ENCODE data around the gene DIP2C. TPM values are rescaled to one million over a fixed set of nuclear protein-coding genes. Genes with fewer than 3 reads are reported as not detected.
"Not testable (repeated sequence)": the region's sequence is repeated elsewhere in the genome, so short reads cannot be mapped to it uniquely, and the experiment has no call there.

The DIP2C gene
- total RNA-seq, 1 donor from 2014 or later = 30.8 TPM

DNA sequence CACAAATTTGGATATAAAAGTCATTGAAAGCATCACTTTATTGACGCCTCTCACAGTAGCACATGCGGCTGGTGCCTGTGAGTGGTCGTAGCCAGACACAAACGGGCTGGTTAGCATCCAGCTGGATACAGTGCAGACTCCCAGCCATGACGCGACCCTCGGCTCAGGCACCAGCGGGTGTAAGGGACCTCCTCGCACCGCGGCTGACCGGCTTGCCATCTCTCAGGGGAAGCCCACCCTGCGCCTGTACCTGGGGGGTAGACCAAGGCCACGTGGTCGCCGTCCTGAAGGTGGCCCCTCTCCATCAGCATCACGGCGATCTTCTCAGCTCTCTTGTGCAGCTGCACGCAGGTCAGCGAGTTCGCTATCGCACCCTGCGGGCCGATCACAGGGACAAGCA is 340.4 kb downstream of the DIP2C start:
- H3K4me1 ChIP-seq = no peaks in the 10 kb centered on the region
- peaks cover 61% of the 10 kb centered on the region for H3K36me3 ChIP-seq
- no peak overlapping the region for H3K4me3 ChIP-seq
- no peak for DNase-seq
- intact Hi-C loops (cut with micrococcal nuclease) = no loop called here
- TF ChIP-seq, protein P1, sequence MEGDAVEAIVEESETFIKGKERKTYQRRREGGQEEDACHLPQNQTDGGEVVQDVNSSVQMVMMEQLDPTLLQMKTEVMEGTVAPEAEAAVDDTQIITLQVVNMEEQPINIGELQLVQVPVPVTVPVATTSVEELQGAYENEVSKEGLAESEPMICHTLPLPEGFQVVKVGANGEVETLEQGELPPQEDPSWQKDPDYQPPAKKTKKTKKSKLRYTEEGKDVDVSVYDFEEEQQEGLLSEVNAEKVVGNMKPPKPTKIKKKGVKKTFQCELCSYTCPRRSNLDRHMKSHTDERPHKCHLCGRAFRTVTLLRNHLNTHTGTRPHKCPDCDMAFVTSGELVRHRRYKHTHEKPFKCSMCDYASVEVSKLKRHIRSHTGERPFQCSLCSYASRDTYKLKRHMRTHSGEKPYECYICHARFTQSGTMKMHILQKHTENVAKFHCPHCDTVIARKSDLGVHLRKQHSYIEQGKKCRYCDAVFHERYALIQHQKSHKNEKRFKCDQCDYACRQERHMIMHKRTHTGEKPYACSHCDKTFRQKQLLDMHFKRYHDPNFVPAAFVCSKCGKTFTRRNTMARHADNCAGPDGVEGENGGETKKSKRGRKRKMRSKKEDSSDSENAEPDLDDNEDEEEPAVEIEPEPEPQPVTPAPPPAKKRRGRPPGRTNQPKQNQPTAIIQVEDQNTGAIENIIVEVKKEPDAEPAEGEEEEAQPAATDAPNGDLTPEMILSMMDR (IDR thresholded peaks at IDR 0.05; ENCODE audit: borderline replicate concordance) = no peak
- H3K27me3 ChIP-seq (ENCODE audit: low read depth) = no peaks in the 10 kb centered on the region
- no peak overlapping the region for H3K27ac ChIP-seq (replicated peaks)
- no peaks in the 10 kb centered on the region for H3K9me3 ChIP-seq (replicated peaks)

DNA sequence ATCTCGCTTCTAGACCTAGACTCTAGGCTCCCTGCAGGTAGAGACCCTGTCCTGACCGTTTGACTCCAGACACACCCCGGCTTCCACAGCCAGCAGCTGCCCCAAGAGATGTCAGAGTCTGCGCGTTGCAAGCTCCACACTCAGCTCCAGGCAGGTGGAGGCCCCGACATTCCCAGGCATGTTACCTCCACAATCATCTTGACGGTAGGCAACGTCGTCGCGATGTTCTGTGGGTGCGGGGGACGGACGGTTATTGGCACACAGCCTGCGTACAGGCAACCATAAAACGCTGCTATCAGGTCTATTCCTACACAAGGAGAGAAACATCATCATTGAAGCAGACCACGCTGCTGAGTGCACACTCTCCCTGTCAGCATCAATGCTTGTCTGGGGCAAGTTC is 341.0 kb downstream of the DIP2C start:
- Histone ChIP-seq H3K4me1 (no peaks in the 10 kb centered on the region), H3K27ac (replicated peaks) (no peak overlapping the region), H3K27me3 (ENCODE audit: low read depth) (no peaks in the 10 kb centered on the region), H3K36me3 (peaks cover 61% of the 10 kb centered on the region), H3K9me3 (replicated peaks) (no peaks in the 10 kb centered on the region), H3K4me3 (no peak overlapping the region)
- intact Hi-C loops (cut with micrococcal nuclease) = no loop called here
- TF ChIP-seq, protein P1 (IDR thresholded peaks at IDR 0.05; ENCODE audit: borderline replicate concordance) = no peak
- DNase-seq = no peak

DNA sequence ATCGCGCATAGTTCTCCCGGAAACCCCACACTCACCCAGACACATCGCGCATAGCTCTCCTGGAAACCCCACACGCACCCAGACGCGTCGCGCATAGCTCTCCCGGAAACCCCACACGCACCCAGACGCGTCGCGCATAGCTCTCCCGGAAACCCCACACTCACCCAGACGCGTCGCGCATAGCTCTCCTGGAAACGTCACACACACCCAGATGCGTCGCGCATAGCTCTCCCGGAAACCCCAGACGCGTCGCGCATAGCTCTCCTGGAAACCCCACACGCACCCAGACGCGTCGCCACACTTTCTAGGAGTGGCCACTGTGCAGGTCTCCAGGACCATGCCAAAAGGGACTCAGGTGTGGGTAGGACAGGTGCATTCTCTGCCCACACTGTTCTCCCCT is 341.7 kb downstream of the DIP2C start:
- H3K27ac ChIP-seq (replicated peaks); H3K4me3 ChIP-seq; H3K9me3 ChIP-seq (replicated peaks); H3K27me3 ChIP-seq (ENCODE audit: low read depth); H3K4me1 ChIP-seq; intact Hi-C loops (cut with micrococcal nuclease); DNase-seq: not testable (repeated sequence)
- H3K36me3 ChIP-seq = peaks cover 62% of the 10 kb centered on the region

DNA sequence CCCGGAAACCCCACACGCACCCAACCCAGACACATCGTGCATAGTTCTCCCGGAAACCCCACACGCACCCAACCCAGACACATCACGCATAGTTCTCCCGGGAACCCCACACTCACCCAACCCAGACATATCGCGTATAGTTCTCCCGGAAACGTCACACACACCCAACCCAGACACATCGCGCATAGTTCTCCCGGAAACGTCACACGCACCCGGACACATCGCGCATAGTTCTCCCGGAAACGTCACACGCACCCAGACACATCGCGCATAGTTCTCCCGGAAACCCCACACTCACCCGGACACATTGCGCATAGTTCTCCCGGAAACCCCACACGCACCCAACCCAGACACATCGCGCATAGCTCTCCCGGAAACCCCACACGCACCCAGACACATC is 342.3 kb downstream of the DIP2C start:
- H3K9me3 ChIP-seq (replicated peaks); DNase-seq; H3K4me1 ChIP-seq; H3K27me3 ChIP-seq (ENCODE audit: low read depth); intact Hi-C loops (cut with micrococcal nuclease); H3K4me3 ChIP-seq; H3K27ac ChIP-seq (replicated peaks): not testable (repeated sequence)
- peaks cover 62% of the 10 kb centered on the region for H3K36me3 ChIP-seq

DNA sequence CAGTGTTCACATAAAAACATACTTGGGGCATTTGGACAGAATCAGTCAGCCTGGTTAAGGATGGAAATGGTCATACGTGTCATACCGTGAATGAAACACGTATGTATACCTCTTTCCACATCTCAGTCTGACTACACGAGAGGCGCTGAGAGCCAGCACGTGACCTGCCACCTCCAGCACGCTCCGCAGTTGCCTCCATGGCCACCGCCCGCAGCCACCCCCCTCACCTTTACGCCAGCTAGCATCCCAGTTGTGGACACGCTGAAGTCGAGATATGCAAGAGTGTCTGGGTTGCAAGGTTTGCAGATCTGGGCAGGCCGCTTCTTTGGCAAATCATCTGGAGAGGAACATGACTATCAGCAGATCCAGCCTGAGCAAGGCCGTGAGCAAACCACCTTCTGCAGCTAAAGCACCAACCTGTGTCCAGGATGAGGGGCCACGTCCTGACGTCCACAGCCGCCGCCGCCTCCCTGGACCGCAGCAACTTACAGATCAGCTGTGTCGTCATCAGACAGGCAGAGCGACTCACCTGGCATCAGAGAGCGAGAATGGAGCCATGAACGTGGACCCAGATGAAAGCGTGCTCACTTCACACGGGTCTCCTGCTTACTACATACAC is 344.8 kb downstream of the DIP2C start:
- Histone ChIP-seq H3K9me3 (replicated peaks) (no peaks in the 10 kb centered on the region), H3K4me3 (no peak overlapping the region), H3K27ac (replicated peaks) (no peak overlapping the region), H3K27me3 (ENCODE audit: low read depth) (no peaks in the 10 kb centered on the region), H3K36me3 (peaks cover 73% of the 10 kb centered on the region), H3K4me1 (no peaks in the 10 kb centered on the region)
- no peak for DNase-seq
- intact Hi-C loops (cut with micrococcal nuclease) = no loop called here
- TF ChIP-seq, protein P1 (IDR thresholded peaks at IDR 0.05; ENCODE audit: borderline replicate concordance) = no peak

DNA sequence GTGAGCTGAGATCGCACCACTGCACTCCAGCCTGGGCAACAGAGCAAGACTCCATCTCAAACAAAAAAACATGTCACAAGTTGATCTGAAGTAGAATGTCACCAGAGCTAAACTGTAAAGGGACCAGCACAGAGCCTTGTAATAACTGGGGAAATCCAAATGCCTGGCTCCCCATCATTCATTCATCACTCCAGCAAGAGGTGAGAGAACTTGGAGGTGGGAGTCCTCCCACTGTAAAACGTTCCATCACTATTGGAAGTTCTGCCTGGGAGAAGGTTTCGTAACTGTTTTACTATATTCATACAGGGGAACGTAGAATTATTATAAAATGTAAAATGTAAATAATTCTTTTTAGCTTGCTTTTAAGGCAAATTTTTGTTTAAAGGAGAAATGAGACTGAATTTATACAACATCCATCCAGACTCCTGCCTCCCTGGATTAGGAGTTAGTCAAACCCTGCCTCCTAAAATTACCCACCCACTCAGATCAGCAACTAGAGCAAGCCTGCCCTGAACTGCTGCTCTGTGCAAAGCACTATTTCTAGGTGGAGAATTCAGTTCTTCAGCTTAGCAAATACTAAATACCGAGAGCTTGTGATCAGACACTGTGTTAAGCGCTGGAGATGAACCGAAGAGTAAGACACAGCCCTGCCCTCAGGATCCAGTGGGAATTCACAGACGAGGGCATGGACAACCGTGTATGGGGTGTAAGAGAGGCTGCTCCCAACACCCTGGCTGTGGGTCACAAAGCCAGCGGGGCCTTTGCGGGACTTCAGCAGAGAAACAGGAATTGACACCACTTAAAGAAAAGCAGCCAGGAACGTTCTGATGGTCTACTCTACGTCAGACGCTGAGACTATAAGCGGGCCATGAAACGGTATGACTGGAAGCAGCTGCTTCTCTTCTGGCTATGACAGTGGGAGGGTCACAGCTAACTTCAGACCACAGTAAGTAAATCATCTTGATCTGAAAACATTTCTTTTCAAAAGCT is 345.9 kb downstream of the DIP2C start:
- H3K27me3 ChIP-seq (ENCODE audit: low read depth) = no peaks in the 10 kb centered on the region
- H3K4me3 ChIP-seq = no peak overlapping the region
- H3K27ac ChIP-seq (replicated peaks) = no peak overlapping the region
- no peaks in the 10 kb centered on the region for H3K4me1 ChIP-seq
- H3K36me3 ChIP-seq = peaks cover 75% of the 10 kb centered on the region
- TF ChIP-seq, protein P1 (IDR thresholded peaks at IDR 0.05; ENCODE audit: borderline replicate concordance) = no peak
- intact Hi-C loops (cut with micrococcal nuclease) = no loop called here
- H3K9me3 ChIP-seq (replicated peaks) = no peaks in the 10 kb centered on the region
- no peak for DNase-seq
